ENCODE measurements around the gene PNPLA3. TPM values are rescaled to one million over a fixed set of nuclear protein-coding genes. Genes with fewer than 3 reads are reported as not detected.

PNPLA3 gene
- total RNA-seq, 1 donor from 2014 or later, result 6.9 TPM

GRCh38 chr22:43926349-43926710, 2.7 kb downstream of the PNPLA3 start:
- intact Hi-C loops (cut with DNase I), result no loop called here
- Histone ChIP-seq H3K4me3 (no peak overlapping the region), H3K27me3 (ENCODE audit: low read depth) (peaks cover 28% of the 10 kb centered on the region), H3K27ac (no peak overlapping the region), H3K9me3 (no peaks in the 10 kb centered on the region), H3K36me3 (no peaks in the 10 kb centered on the region), H3K4me1 (peaks cover 6% of the 10 kb centered on the region)
- no peak for TF ChIP-seq CTCF (IDR thresholded peaks at IDR 0.05)
- DNase-seq (no peak), ATAC-seq (no peak)

GRCh38 chr22:43928468-43928867, 4.9 kb downstream of the PNPLA3 start:
- no peak for DNase-seq
- peaks cover 6% of the 10 kb centered on the region for H3K4me1 ChIP-seq

GRCh38 chr22:43928908-43929307, 5.3 kb downstream of the PNPLA3 start:
- no peaks in the 10 kb centered on the region for H3K9me3 ChIP-seq
- DNase-seq (no peak), ATAC-seq (no peak)
- peaks cover 19% of the 10 kb centered on the region for H3K27me3 ChIP-seq (ENCODE audit: low read depth)
- no peaks in the 10 kb centered on the region for H3K36me3 ChIP-seq
- intact Hi-C loops (cut with DNase I), result no loop called here
- peaks cover 3% of the 10 kb centered on the region for H3K4me1 ChIP-seq
- H3K4me3 ChIP-seq, result no peak overlapping the region
- no peak for TF ChIP-seq CTCF (IDR thresholded peaks at IDR 0.05)
- H3K27ac ChIP-seq, result no peak overlapping the region

More at GRCh38 chr22:43928468-43928867, 4.9 kb downstream of the PNPLA3 start:
- Histone ChIP-seq H3K9me3 (no peaks in the 10 kb centered on the region), H3K4me3 (no peak overlapping the region), H3K27ac (no peak overlapping the region), H3K36me3 (no peaks in the 10 kb centered on the region), H3K27me3 (ENCODE audit: low read depth) (peaks cover 22% of the 10 kb centered on the region)
- ATAC-seq, result peak; percentile 39 to 67
- no peak for TF ChIP-seq CTCF (IDR thresholded peaks at IDR 0.05)
- intact Hi-C loops (cut with DNase I), result no loop called here

- DNase-seq (no peak), ATAC-seq (no peak)
- no peak overlapping the region for H3K27ac ChIP-seq
- H3K4me3 ChIP-seq, result no peak overlapping the region
- H3K4me1 ChIP-seq, result no peaks in the 10 kb centered on the region
- peaks cover 5% of the 10 kb centered on the region for H3K27me3 ChIP-seq (ENCODE audit: low read depth)
- no peaks in the 10 kb centered on the region for H3K36me3 ChIP-seq
- no peak for TF ChIP-seq CTCF (IDR thresholded peaks at IDR 0.05)
- intact Hi-C loops (cut with DNase I), result no loop called here
- H3K9me3 ChIP-seq, result no peaks in the 10 kb centered on the region
These were observed 8.2 kb downstream of the PNPLA3 start for GRCh38 chr22:43931771-43932170.

GRCh38 chr22:43941449-43941848, 17.8 kb downstream of the PNPLA3 start:
- peaks cover 5% of the 10 kb centered on the region for H3K9me3 ChIP-seq
- ATAC-seq, result no peak
- intact Hi-C loops (cut with DNase I), result no loop called here
- H3K4me1 ChIP-seq, result no peaks in the 10 kb centered on the region
- DNase-seq, result no peak
- H3K36me3 ChIP-seq, result no peaks in the 10 kb centered on the region
- no peak overlapping the region for H3K4me3 ChIP-seq
- no peak overlapping the region for H3K27ac ChIP-seq
- peaks cover 7% of the 10 kb centered on the region for H3K27me3 ChIP-seq (ENCODE audit: low read depth)
- TF ChIP-seq CTCF (IDR thresholded peaks at IDR 0.05), result no peak

Measured in lower lobe of right lung (tissue), 2 donors.